AG04449 (cell line): ENCODE data around the gene FAM236B.
"Not testable (repeated sequence)": the region's sequence is repeated elsewhere in the genome, so short reads cannot be mapped to it uniquely, and the experiment has no call there.

ENCODE experiments used
- CTCF ChIA-PET: fragments of 350-600 bp; formaldehyde crosslinking; extraction: SDS; loops from one replicate; lab custom pipeline; 2021; ENCODE audit warnings: antibody characterized with exemption; lab: Yijun Ruan, JAX
- POLR2A ChIA-PET: fragments of 400-600, 350-600 bp; formaldehyde crosslinking; extraction: SDS; loops from one replicate; lab custom pipeline; 2020; ENCODE audit warnings: antibody characterized with exemption, inconsistent platforms; lab: Yijun Ruan, JAX
- DNase-seq: peaks from one replicate; pipeline ENCODE4 v3.0.0-alpha.2; 2010; ENCODE audit warnings: low read depth, low spot score
- H3K4me3 ChIP-seq: 2 replicates; pipeline ENCODE4 v1.5.1; 2011; ENCODE audit warnings: low read depth, mild to moderate bottlenecking, control low read depth, low read length

The FAM236B gene

GRCh38 chrX:72782560-72782959 is at the start of gene FAM236B:
FAM236B (minus strand) TSS chrX:72782660; CDS start chrX:72782560, 100 bp downstream.
- POLR2A ChIA-PET, H3K4me3 ChIP-seq, CTCF ChIA-PET, DNase-seq: not testable (repeated sequence)

- POLR2A ChIA-PET, DNase-seq, H3K4me3 ChIP-seq, CTCF ChIA-PET: not testable (repeated sequence)
These were observed 48.2 kb upstream of the FAM236B start for GRCh38 chrX:72830701-72831100.

GRCh38 chrX:72808110-72808509 is 25.6 kb upstream of the FAM236B start, which contains the start of gene FAM236D:
FAM236D (minus strand) TSS chrX:72808210; CDS start chrX:72808110, 100 bp downstream.
- POLR2A ChIA-PET, H3K4me3 ChIP-seq, CTCF ChIA-PET, DNase-seq: not testable (repeated sequence)

GRCh38 chrX:72790390-72790789 is 7.9 kb upstream of the FAM236B start:
- POLR2A ChIA-PET, DNase-seq, CTCF ChIA-PET: not testable (repeated sequence)

GRCh38 chrX:72788142-72788541 is 5.7 kb upstream of the FAM236B start:
- POLR2A ChIA-PET, H3K4me3 ChIP-seq, DNase-seq, CTCF ChIA-PET: not testable (repeated sequence)

More at GRCh38 chrX:72790390-72790789, 7.9 kb upstream of the FAM236B start:
- not testable (repeated sequence) for H3K4me3 ChIP-seq

GRCh38 chrX:72783964-72784363 is 1.5 kb upstream of the FAM236B start:
- CTCF ChIA-PET, H3K4me3 ChIP-seq, DNase-seq, POLR2A ChIA-PET: not testable (repeated sequence)

- POLR2A ChIA-PET, H3K4me3 ChIP-seq, DNase-seq, CTCF ChIA-PET: not testable (repeated sequence)
These were observed 991 bp upstream of the FAM236B start for GRCh38 chrX:72783365-72783936.

- H3K4me3 ChIP-seq, POLR2A ChIA-PET, DNase-seq, CTCF ChIA-PET: not testable (repeated sequence)
These were observed 4.3 kb downstream of the FAM236B start for GRCh38 chrX:72778146-72778545.

GRCh38 chrX:72777467-72777790 is 5.0 kb downstream of the FAM236B start:
- DNase-seq, CTCF ChIA-PET, H3K4me3 ChIP-seq, POLR2A ChIA-PET: not testable (repeated sequence)

- H3K4me3 ChIP-seq, POLR2A ChIA-PET, CTCF ChIA-PET, DNase-seq: not testable (repeated sequence)
These were observed 5.6 kb downstream of the FAM236B start, which contains the start of gene DMRTC1B for GRCh38 chrX:72776653-72777466. DMRTC1B (plus strand) TSS chrX:72776890; CDS start chrX:72845136, 68,246 bp downstream.

- CTCF ChIA-PET, H3K4me3 ChIP-seq, DNase-seq, POLR2A ChIA-PET: not testable (repeated sequence)
These were observed 22.0 kb downstream of the FAM236B start for GRCh38 chrX:72760454-72760853.

- CTCF ChIA-PET, H3K4me3 ChIP-seq, POLR2A ChIA-PET, DNase-seq: not testable (repeated sequence)
These were observed 33.9 kb downstream of the FAM236B start for GRCh38 chrX:72748545-72748944.

GRCh38 chrX:72745546-72745945 is 36.9 kb downstream of the FAM236B start:
- CTCF ChIA-PET, H3K4me3 ChIP-seq, DNase-seq, POLR2A ChIA-PET: not testable (repeated sequence)
